ENCODE results near the gene SIX5.

GRCh38 chr19:45814166-45814780 lies 45.2 kb upstream of the SIX5 start:
- TF ChIP-seq ZSCAN20 (CRISPR knock-in tag; IDR thresholded peaks at IDR 0.05) = no peak
- TF ChIP-seq POLR2A (IDR thresholded peaks at IDR 0.05; ENCODE audit: low read length) = no peak
- no peak for TF ChIP-seq FOSL2 (IDR thresholded peaks at IDR 0.05)
- no peak for TF ChIP-seq FOSL2 (CRISPR knock-in tag; IDR thresholded peaks at IDR 0.05)
- TF ChIP-seq CTCF (IDR thresholded peaks at IDR 0.05) = no peak
- no peak for TF ChIP-seq HDAC2 (IDR thresholded peaks at IDR 0.05)
- TF ChIP-seq, protein P1, sequence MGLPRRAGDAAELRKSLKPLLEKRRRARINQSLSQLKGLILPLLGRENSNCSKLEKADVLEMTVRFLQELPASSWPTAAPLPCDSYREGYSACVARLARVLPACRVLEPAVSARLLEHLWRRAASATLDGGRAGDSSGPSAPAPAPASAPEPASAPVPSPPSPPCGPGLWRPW (IDR thresholded peaks at IDR 0.05) = no peak
- no peak for TF ChIP-seq SREBF2 (IDR thresholded peaks at IDR 0.05)

All from A549 (cell line).